UCSD-AML1 (cell line): ENCODE measurements around the gene PRDX4.
"Not testable (repeated sequence)": the region's sequence is repeated elsewhere in the genome, so short reads cannot be mapped to it uniquely, and the experiment has no call there.

Source experiments
- DNase-seq: peaks from one replicate; lab custom pipeline; 2025; ENCODE audit not compliant: unreplicated experiment; lab: John Stamatoyannopoulos, UW

The PRDX4 gene

DNA sequence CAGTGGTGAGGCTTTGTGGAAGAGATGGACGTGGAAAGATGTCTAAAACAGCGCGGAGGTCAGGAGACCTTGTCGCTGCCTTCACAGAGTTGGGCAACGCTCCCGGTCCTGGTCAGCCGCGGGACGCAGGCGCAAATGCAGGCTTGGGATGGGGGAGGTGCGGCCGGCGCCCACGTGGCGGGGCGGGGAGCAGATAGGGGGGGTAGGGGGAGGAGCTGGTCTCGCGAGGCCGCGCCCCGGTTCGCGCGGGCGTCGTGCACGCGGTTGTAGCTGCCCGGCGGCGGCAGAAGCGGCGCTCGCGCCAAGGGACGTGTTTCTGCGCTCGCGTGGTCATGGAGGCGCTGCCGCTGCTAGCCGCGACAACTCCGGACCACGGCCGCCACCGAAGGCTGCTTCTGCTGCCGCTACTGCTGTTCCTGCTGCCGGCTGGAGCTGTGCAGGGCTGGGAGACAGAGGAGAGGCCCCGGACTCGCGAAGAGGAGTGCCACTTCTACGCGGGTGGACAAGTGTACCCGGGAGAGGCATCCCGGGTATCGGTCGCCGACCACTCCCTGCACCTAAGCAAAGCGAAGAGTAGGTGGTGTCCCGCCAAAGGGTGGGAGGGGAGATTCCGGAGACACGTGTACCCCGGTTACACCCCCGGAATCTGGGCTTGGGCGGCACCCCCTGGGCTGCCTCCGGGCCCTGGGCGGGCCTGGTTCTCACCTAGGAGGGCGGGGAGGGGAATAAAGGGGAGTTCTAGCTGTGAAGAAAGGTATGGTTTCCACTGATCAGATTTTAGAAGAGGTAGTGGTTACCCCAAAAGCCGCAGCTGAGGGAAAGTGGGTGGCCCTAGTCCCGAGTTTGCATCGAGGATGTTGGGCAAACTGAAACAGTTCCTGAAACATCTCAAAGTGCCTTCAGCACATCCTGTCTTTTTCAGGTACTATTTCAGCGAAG lies at the start of gene PRDX4:
PRDX4 (plus strand) TSS at position 255 of the 939 bp plus-strand sequence; CDS start at position 333, 78 bp downstream.
- peak; percentile 87 for DNase-seq

DNA sequence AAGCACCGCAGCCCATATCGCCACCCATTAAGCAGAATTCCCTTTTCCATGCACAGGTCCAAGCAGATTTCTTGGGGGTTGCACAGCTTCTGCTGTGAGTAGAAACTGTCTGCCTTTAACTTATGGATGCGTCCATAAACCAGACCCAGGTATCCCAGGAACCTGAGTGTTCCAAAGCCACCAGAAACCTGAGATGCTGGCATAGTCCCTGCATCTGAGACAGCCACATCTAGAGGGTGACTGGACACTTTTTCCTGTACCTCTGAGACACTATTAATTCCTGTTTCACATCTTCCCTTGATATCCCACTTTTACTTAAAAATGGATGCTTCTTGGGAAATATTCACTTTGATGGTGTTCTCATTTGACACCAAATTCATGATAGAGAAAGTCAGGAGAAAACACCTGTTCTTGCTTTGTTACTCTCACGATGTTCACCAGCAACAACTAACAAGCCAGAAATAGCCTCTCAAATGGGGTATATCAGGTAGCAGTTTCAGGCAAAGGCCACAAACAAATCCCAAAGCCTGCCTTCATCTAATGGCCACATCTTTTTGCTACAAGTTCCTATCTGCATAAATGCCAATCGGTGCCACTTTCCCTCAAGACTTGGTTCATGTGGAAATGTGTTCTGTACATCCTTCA lies 45.5 kb upstream of the PRDX4 start:
- DNase-seq: no peak

- no peak for DNase-seq
Measured at GRCh38 chrX:23623797-23624196, 43.5 kb upstream of the PRDX4 start.

DNA sequence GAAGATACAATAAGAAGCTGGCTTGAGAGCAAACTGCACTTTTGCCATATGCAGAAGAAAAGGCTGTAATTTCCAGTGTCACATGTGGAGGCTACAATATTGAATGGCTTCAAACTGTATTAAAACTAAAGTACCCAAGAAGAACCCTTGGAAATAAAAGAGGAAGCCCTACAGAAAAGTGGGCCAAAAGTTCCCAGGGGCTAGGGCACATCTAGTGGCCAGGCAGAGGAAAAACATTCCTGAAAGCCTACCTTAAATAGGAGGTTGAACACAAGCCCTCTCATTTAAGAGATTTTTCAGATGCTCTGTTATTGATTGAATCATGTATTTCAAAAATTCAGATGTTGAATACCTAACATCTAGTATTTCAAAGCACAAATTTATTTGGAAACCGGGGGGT lies 40.6 kb upstream of the PRDX4 start:
- DNase-seq: no peak

DNA sequence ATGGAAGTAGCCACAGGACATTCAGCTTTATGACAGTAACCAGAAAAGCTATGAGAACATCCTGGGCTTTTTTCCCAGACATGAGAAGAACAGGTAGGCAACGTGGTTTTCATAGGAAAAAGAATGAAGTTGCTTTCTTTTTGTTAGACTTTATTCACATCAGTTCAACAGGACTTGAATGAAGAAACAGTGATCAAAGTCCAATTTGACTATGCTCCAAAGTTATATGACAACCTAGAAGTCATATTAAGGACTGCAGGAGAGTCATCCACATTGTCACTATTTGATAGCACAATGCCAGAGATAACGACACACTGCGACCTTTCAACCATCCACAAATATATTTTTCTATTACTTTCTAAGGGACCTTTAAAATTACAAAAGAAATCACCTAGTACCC lies 39.2 kb upstream of the PRDX4 start:
- DNase-seq: no peak

- no peak for DNase-seq
Measured at GRCh38 chrX:23631136-23631535, 36.2 kb upstream of the PRDX4 start.

GRCh38 chrX:23633834-23634580 lies 33.3 kb upstream of the PRDX4 start:
- no peak for DNase-seq

DNA sequence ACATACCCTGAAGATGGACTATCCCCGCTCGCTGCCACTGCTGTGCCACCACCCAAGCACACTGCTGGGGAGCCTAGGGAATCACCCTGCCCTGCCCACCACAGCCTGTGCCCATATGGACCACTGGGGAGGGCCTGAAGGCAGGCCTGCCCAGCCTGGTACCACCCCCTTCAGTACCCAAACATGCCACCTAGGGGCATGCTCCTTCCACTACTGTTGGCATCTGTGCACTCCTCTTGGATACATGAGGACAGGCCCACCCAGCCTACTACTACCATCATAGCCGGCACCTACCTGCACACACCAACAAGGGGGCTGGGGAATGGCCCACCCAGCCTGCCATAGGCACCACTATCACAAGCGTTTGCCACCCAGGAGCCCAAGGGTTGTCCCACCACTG lies 30.1 kb upstream of the PRDX4 start:
- no peak for DNase-seq

DNA sequence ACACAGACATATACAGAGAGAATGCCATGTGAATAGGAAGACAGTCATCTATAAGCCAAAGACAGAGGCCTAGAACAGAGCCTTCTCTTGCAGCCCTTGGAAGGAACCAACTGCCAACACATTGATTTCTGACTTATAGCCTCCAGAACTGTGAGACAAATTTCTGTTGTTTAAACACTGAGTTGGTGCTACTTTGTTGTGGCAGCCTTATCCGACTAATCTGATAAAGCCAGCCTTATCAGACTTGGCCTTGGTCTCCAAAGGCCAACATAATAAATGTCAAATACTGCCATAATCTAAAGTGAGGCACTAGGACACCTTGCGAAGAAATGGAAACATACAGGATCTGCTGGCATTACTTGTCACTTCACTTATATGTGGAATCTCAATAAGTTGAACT lies 24.3 kb upstream of the PRDX4 start:
- DNase-seq: no peak

- no peak for DNase-seq
Measured at GRCh38 chrX:23644744-23645143, 22.5 kb upstream of the PRDX4 start.

DNA sequence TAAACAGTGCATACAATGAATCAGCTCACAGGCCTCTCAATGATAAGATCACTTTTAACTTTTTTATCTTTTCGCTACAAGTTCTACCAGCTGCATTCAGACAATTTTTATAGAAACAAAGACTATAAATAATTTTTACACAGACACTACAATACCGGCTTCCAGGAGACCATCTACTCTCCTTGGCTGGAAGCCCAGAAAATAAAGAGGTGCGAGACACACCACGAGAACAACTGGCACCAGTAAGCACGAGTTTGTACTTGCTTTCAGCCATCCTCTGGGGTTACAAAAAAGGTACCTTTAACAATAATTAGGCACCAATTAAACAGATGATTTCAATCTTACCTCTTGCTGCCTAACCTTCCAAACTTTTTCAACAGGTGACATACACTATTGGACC lies 11.2 kb upstream of the PRDX4 start:
- no peak for DNase-seq

- no peak for DNase-seq
Measured at GRCh38 chrX:23656684-23657083, 10.6 kb upstream of the PRDX4 start.

DNA sequence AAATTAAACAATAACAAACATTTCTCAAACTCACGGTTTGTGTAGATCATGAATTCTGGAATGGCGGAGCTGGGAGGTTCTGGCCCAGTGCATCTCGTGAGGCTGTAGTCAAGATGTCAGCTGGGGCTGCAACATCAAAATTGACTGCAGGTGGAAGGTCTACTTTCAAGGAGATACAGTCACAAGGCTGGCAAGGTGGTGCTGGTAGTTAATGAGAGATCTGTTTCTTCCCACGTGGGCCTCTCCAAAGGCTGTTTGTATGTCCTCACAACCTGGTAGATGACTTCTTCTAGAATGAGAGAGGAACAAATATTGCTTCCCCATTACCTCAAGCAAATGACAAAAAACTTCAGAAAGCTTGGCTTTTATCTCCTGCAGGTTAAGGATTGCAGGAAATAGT lies 8.0 kb upstream of the PRDX4 start:
- no peak for DNase-seq

DNA sequence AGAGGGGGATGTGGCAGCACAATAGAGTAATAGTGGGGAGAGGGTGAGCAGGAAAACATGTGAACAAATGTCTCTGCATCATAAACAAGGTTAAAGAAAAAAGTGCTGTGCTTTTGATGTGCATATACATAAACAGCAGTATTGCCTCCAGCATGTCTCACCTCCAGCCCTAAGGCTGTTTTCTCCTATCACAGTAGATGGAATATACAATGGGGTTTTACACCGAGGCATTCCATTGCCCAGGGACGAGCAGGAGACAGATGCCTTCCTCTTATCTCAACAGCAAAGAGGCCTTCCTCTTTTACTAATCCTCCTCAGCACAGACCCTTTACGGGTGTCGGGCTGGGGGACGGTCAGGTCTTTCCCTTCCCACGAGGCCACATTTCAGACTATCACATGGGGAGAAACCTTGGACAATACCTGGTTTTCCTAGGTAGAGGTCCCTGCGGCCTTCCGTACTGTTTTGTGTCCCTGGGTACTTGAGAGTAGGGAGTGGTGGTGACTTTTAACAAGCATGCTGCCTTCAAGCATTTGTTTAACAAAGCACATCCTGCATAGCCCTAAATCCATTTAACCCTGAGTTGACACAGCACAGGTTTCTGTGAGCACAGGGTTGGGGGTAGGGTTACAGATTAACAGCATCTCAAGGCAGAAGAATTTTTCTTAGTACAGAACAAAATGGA lies 7.1 kb upstream of the PRDX4 start:
- not testable (repeated sequence) for DNase-seq

DNA sequence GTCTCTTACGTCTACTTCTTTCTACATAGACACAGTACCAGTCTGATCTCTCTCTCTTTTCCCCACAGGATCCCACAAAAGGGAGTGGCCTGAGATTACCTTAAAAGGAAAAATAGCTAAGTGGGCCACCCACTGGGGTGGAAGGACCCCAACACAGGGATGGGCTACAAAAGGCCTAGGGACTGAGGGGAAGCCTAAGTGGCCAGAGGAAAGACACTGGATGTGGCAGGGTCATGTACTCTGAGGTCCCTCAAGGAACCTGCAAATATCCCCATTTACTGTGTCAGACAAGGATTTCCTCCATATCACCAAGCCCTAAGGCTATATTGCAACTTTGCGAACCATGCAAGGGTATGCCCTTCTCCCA lies 6.5 kb upstream of the PRDX4 start:
- no peak for DNase-seq

DNA sequence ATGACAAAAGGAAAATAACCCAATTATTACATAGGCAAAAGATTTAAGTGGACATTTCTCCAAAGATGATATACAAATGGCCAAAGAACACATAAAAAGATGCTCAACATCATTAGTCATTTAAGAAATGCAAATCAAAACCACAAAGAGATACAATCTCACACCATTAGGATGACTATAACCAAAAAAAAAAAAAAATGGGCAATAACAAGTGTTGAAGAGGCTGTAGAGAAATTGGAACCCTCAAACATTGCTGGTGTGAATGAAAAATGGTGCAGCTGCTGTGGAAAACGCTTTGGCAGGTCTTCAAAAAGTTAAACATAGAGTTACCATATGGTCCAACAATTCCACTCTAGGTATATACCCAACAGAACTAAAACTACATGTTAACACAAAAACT lies 5.6 kb upstream of the PRDX4 start:
- no peak for DNase-seq

GRCh38 chrX:23662187-23662586 lies 5.1 kb upstream of the PRDX4 start:
- DNase-seq: no peak

GRCh38 chrX:23662853-23663252 lies 4.4 kb upstream of the PRDX4 start:
- DNase-seq: no peak

GRCh38 chrX:23664496-23664895 lies 2.8 kb upstream of the PRDX4 start:
- no peak for DNase-seq

GRCh38 chrX:23666282-23666681 lies 1.0 kb upstream of the PRDX4 start:
- DNase-seq: no peak

- no peak for DNase-seq
Measured at GRCh38 chrX:23668335-23668734, 1.0 kb downstream of the PRDX4 start.
